Osteoblast (primary cell): ENCODE data around the gene GAB2. TPM values are rescaled to one million over a fixed set of nuclear protein-coding genes. Genes with fewer than 3 reads are reported as not detected.
"Not testable (repeated sequence)": the region's sequence is repeated elsewhere in the genome, so short reads cannot be mapped to it uniquely, and the experiment has no call there.

Source experiments
- DNase-seq: peaks from one replicate; pipeline ENCODE4 v3.0.0; 2011; ENCODE audit warnings: low spot score, mixed read lengths; ENCODE audit not compliant: insufficient read length; ENCODE audit errors: missing footprints
- H2AFZ ChIP-seq: 2 replicates; pipeline ENCODE4 v1.6.0; 2011; ENCODE audit warnings: mild to moderate bottlenecking, low read length
- H3K27ac ChIP-seq: 2 replicates; pipeline ENCODE4 v1.5.1; 2011; ENCODE audit warnings: mild to moderate bottlenecking, low read depth, low read length, moderate library complexity
- H3K27me3 ChIP-seq: 2 replicates; pipeline ENCODE4 v1.6.0; 2012; ENCODE audit warnings: mild to moderate bottlenecking, control low read depth, inconsistent platforms, low read length, moderate library complexity; ENCODE audit not compliant: insufficient read depth
- H3K36me3 ChIP-seq: 2 replicates; pipeline ENCODE4 v1.5.1; 2011; ENCODE audit warnings: mild to moderate bottlenecking, low read length, control low read depth, moderate library complexity; ENCODE audit not compliant: insufficient read depth
- H3K4me1 ChIP-seq: 2 replicates; pipeline ENCODE4 v1.5.1; 2011; ENCODE audit warnings: mild to moderate bottlenecking, low read length, control low read depth, moderate library complexity; ENCODE audit not compliant: insufficient read depth
- H3K4me2 ChIP-seq: 2 replicates; pipeline ENCODE4 v1.6.0; 2011; ENCODE audit warnings: mild to moderate bottlenecking, low read length; ENCODE audit not compliant: insufficient read depth
- H3K4me3 ChIP-seq: fragments of 200-600 bp; sonication (generic); 3 replicates; pipeline ENCODE4 v1.5.1; 2012; ENCODE audit warnings: mild to moderate bottlenecking, low read length, inconsistent platforms; ENCODE audit not compliant: insufficient read depth
- H3K79me2 ChIP-seq: 2 replicates; pipeline ENCODE4 v1.6.0; 2012; ENCODE audit warnings: mild to moderate bottlenecking, low read length, control low read depth, inconsistent platforms; ENCODE audit not compliant: insufficient read depth
- H3K9me3 ChIP-seq: 2 replicates; pipeline ENCODE4 v1.5.1; 2011; ENCODE audit warnings: low read depth, low read length, control low read depth
- H4K20me1 ChIP-seq: 2 replicates; pipeline ENCODE4 v1.6.0; 2012; ENCODE audit warnings: mild to moderate bottlenecking, low read length, control low read depth; ENCODE audit not compliant: insufficient read depth
- CTCF ChIP-seq: IDR thresholded peaks from 2 replicates; pipeline ENCODE4 v1.5.1; 2011; ENCODE audit warnings: mild to moderate bottlenecking, low read depth, low read length, moderate library complexity; ENCODE audit errors: extremely low read depth
- total RNA-seq: library from RNA; depleted of rRNA; stranded (reverse); fragments of >200 nt; gene quantifications from 2 replicates; pipeline ENCODE4 v1.2.3, GENCODE V29; 2012

GAB2 gene
- total RNA-seq, 1 donor, result 18.5 TPM

- H3K36me3 ChIP-seq, result no peaks in the 10 kb centered on the region
Measured at GRCh38 chr11:78277314-78277994, 140.2 kb downstream of the GAB2 start.

GRCh38 chr11:78276311-78276710 is 141.3 kb downstream of the GAB2 start:
- Histone ChIP-seq H3K9me3 (no peaks in the 10 kb centered on the region), H3K27ac (no peak overlapping the region)

More at GRCh38 chr11:78277314-78277994, 140.2 kb downstream of the GAB2 start:
- Histone ChIP-seq H3K27me3 (no peaks in the 10 kb centered on the region), H3K4me1 (no peaks in the 10 kb centered on the region), H3K27ac (no peak overlapping the region), H3K4me3 (no peak overlapping the region), H3K9me3 (no peaks in the 10 kb centered on the region), H4K20me1 (no peaks in the 10 kb centered on the region), H3K4me2 (no peak overlapping the region), H3K79me2 (no peaks in the 10 kb centered on the region), H2AFZ (no peak overlapping the region)
- DNase-seq, result no peak
- TF ChIP-seq CTCF, result no peak

GRCh38 chr11:78274739-78275138 is 142.9 kb downstream of the GAB2 start:
- no peaks in the 10 kb centered on the region for H3K4me1 ChIP-seq
- H3K27me3 ChIP-seq, result no peaks in the 10 kb centered on the region
- H3K4me3 ChIP-seq, result no peak overlapping the region
- no peak for DNase-seq
- H4K20me1 ChIP-seq, result no peaks in the 10 kb centered on the region
- no peak overlapping the region for H3K27ac ChIP-seq
- no peaks in the 10 kb centered on the region for H3K79me2 ChIP-seq
- no peaks in the 10 kb centered on the region for H3K9me3 ChIP-seq
- no peak overlapping the region for H2AFZ ChIP-seq
- no peak overlapping the region for H3K4me2 ChIP-seq
- TF ChIP-seq CTCF, result no peak
- H3K36me3 ChIP-seq, result no peaks in the 10 kb centered on the region

More at GRCh38 chr11:78276311-78276710, 141.3 kb downstream of the GAB2 start:
- no peaks in the 10 kb centered on the region for H4K20me1 ChIP-seq
- no peak overlapping the region for H2AFZ ChIP-seq
- no peak for TF ChIP-seq CTCF
- no peak overlapping the region for H3K4me3 ChIP-seq
- H3K36me3 ChIP-seq, result no peaks in the 10 kb centered on the region
- H3K4me1 ChIP-seq, result no peaks in the 10 kb centered on the region
- no peaks in the 10 kb centered on the region for H3K27me3 ChIP-seq
- H3K4me2 ChIP-seq, result no peak overlapping the region
- H3K79me2 ChIP-seq, result no peaks in the 10 kb centered on the region
- DNase-seq, result no peak

GRCh38 chr11:78272625-78273269 is 144.9 kb downstream of the GAB2 start:
- H3K79me2 ChIP-seq, DNase-seq, H3K27me3 ChIP-seq, H4K20me1 ChIP-seq, H3K36me3 ChIP-seq, H3K4me2 ChIP-seq, H2AFZ ChIP-seq, H3K9me3 ChIP-seq, H3K27ac ChIP-seq, H3K4me3 ChIP-seq: not testable (repeated sequence)
- peaks cover 10% of the 10 kb centered on the region for H3K4me1 ChIP-seq

- not testable (repeated sequence) for H3K79me2 ChIP-seq, H4K20me1 ChIP-seq, H2AFZ ChIP-seq, H3K36me3 ChIP-seq, H3K4me3 ChIP-seq, H3K4me2 ChIP-seq, H3K27ac ChIP-seq, H3K27me3 ChIP-seq, DNase-seq, H3K9me3 ChIP-seq
- peaks cover 10% of the 10 kb centered on the region for H3K4me1 ChIP-seq
Measured at GRCh38 chr11:78271801-78272200, 145.8 kb downstream of the GAB2 start.
